Esophagus muscularis mucosa (tissue), 4 donors: Measurements from ENCODE around the gene FDXACB1. TPM values are rescaled to one million over a fixed set of nuclear protein-coding genes. Genes with fewer than 3 reads are reported as not detected.

Source experiments
- DNase-seq: peaks from one replicate; pipeline ENCODE4 v3.0.0-alpha.2; 2017; ENCODE audit errors: extremely low spot score
- H3K27ac ChIP-seq, 4 donors: fragments of 200-600 bp; sonication (generic); replicated peaks in 1 of 4; 1 replicate in 3 of 4; 2 replicates in 1 of 4; pipeline ENCODE4 v1.5.1; 2016 to 2019; ENCODE audit warnings: mild to moderate bottlenecking in 1 of 4
- H3K27me3 ChIP-seq, 4 donors: fragments of 200-600 bp; sonication (generic); one replicate each; pipeline versions ENCODE4 v1.5.1 to v1.6.0; 2016 to 2019
- H3K36me3 ChIP-seq, 4 donors: fragments of 200-600 bp; sonication (generic); one replicate each; pipeline ENCODE4 v1.5.1; 2016 to 2019
- H3K4me1 ChIP-seq, 4 donors: fragments of 200-600 bp; sonication (generic); one replicate each; pipeline ENCODE4 v1.5.1; 2016 to 2019
- H3K4me3 ChIP-seq, 4 donors: fragments of 200-600 bp; sonication (generic); 1 replicate in 2 of 4; 2 replicates in 2 of 4; pipeline ENCODE4 v1.5.1; 2016 to 2019; ENCODE audit warnings: mild to moderate bottlenecking in 4 of 4, moderate library complexity in 1 of 4
- H3K9me3 ChIP-seq, 4 donors: fragments of 200-600 bp; sonication (generic); 1 replicate in 3 of 4; 2 replicates in 1 of 4; pipeline ENCODE4 v1.5.1; 2016 to 2019
- POLR2A ChIP-seq: fragments of 450-650 bp; IDR thresholded peaks from one replicate; pipeline ENCODE4 v1.6.1; 2017; ENCODE audit warnings: antibody characterized with exemption, moderate library complexity, mild to moderate bottlenecking, low read depth
- WGBS: methylation state at CpG from one replicate; pipeline ENCODE4 v1.1.5; 2018; 5-methylcytosine and 5-hydroxymethylcytosine counted together
- intact Hi-C: fragments of 100-400 bp; cut with DNase I; formaldehyde crosslinking; loops from one replicate; pipeline ENCODE4 v1.15.1; 2023
- small RNA-seq, 3 donors: library from RNA; depleted of rRNA; stranded (forward); fragments of <200 nt; gene quantifications; one replicate each; pipeline ENCODE3, GENCODE V24; 2016
- total RNA-seq, 4 donors: library from RNA; depleted of rRNA; stranded (reverse); fragments of >200 nt; gene quantifications; one replicate each; pipeline versions ENCODE4 v1.1.0 to v1.2.1, GENCODE V29; 2016

The FDXACB1 gene
- total RNA-seq, 4 donors from 2014 or later: 0.83 to 0.92 (median 0.84) TPM

- WGBS: 93% methylated on average over 2 of the region's 2 CpGs
- no peaks in the 10 kb centered on the region for H3K4me1 ChIP-seq
- intact Hi-C loops: no loop called here
These were observed 52.5 kb downstream of the FDXACB1 start for GRCh38 chr11:111826322-111826950.

More at GRCh38 chr11:111826322-111826950, 52.5 kb downstream of the FDXACB1 start:
- no peak for TF ChIP-seq POLR2A
- H3K36me3 ChIP-seq: peaks cover 0 to 35% (median 14%) of the 10 kb centered on the region in 4 donors
- no peak for DNase-seq
- H3K4me3 ChIP-seq: no peak overlapping the region
- H3K27ac ChIP-seq: no peak overlapping the region
- no peaks in the 10 kb centered on the region for H3K9me3 ChIP-seq
- no peaks in the 10 kb centered on the region for H3K27me3 ChIP-seq

Small RNAs within 50 kb of the gene (small RNA-seq; reads per million reads assigned to genes)
- gene C11orf52 (0 reads per million in 3 donors), gene GNG5P3 (0 reads per million in 3 donors), gene RNA5SP351 (0 reads per million in 3 donors), gene RPL37AP8 (0 to 0.67 (median 0) reads per million in 3 donors)

Other genes with a start within 250 kb of the FDXACB1 start
- 10 to 100 TPM in 2 of 4 donors, 1 to 10 TPM in 2; 9.6 to 12.8 (median 10.5) TPM for gene PPP2R1B, start 112.8 kb downstream of the FDXACB1 start, total RNA-seq
- gene ALG9, start 7.6 kb downstream of the FDXACB1 start, total RNA-seq: 10 to 100 TPM; 18.4 to 24.1 (median 22.1) TPM
- 10 to 100 TPM in 3 of 4 donors, 1 to 10 TPM in 1; 8.7 to 21.7 (median 19.9) TPM for gene CFAP68, start 376 bp upstream of the FDXACB1 start, total RNA-seq
- 100 to 1,000 TPM; 315 to 493 (median 382) TPM for gene CRYAB, start 32.6 kb upstream of the FDXACB1 start, total RNA-seq
- gene HSPB2, start 33.6 kb upstream of the FDXACB1 start, total RNA-seq: 1 to 10 TPM; 1.2 to 4.0 (median 2.4) TPM
- gene C11orf52, start 39.7 kb upstream of the FDXACB1 start, total RNA-seq: 1 to 10 TPM; 1.8 to 6.9 (median 2.9) TPM
- 100 to 1,000 TPM; 101 to 168 (median 122) TPM for gene DIXDC1, start 58.2 kb upstream of the FDXACB1 start, total RNA-seq
- 10 to 100 TPM; 27.2 to 32.4 (median 29.4) TPM for gene DLAT, start 146.2 kb upstream of the FDXACB1 start, total RNA-seq
- gene PIH1D2, start 194.9 kb upstream of the FDXACB1 start, total RNA-seq: 1 to 10 TPM in 2 of 4 donors, under 1 TPM in 2; 0.83 to 1.5 (median 1.1) TPM
- 10 to 100 TPM; 13.7 to 20.4 (median 16.1) TPM for gene NKAPD1, start 195.1 kb upstream of the FDXACB1 start, total RNA-seq
- 10 to 100 TPM; 27.8 to 57.7 (median 30.9) TPM for gene TIMM8B, start 207.6 kb upstream of the FDXACB1 start, total RNA-seq
- gene SDHD, start 207.7 kb upstream of the FDXACB1 start, total RNA-seq: 100 to 1,000 TPM; 112 to 148 (median 128) TPM